DMS114 treated with DMSO at 0.1 percent for 48 hours (cell line): ENCODE data around the gene SRR.
"Not testable (repeated sequence)": the region's sequence is repeated elsewhere in the genome, so short reads cannot be mapped to it uniquely, and the experiment has no call there.

Source experiments
- DNase-seq: peaks from one replicate; lab custom pipeline; 2025; ENCODE audit not compliant: unreplicated experiment; lab: John Stamatoyannopoulos, UW

Gene SRR

GRCh38 chr17:2289878-2290478 is 13.8 kb upstream of the SRR start:
- no peak for DNase-seq

DNA sequence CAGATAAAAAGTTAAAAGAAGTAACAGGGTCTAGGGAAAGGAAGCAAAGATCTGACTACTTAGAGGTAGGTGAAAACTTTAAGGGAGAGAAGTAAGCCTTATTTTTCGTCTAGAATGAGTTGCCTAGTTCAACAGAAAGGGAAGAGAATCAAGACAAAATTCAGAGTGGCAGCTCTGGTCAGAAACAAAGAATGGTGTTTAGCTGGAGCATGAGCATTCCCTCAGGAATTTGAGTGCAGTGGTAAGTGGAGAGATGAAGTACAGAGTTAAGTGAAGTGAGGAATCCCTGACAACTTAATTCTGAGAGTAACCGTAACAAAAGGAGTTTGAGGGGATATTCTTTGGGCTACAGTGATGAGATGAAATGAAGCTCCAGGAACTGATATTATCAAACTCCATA is 11.7 kb upstream of the SRR start:
- DNase-seq = no peak

DNA sequence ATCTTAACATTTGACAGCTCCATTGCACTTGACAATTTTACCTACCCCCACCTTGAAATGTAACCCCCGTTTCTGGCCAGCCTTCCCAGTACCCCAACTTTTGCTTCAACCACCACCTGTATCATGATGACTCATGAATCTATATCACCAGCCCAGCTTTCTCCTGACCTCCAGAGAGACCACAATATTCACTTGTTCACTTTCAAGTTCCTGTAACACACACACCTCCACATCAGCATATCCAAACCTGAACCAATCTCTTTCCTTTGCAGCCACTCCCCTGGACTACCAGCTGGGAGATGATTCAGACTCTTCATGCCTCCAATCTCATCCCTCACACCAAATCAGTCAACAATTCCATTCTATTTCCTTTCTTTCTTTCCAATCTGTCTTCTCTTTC is 8.2 kb upstream of the SRR start:
- DNase-seq = no peak

- no peak for DNase-seq
Measured at GRCh38 chr17:2297023-2297422, 6.7 kb upstream of the SRR start.

- no peak for DNase-seq
Measured at GRCh38 chr17:2299136-2299535, 4.6 kb upstream of the SRR start.

DNA sequence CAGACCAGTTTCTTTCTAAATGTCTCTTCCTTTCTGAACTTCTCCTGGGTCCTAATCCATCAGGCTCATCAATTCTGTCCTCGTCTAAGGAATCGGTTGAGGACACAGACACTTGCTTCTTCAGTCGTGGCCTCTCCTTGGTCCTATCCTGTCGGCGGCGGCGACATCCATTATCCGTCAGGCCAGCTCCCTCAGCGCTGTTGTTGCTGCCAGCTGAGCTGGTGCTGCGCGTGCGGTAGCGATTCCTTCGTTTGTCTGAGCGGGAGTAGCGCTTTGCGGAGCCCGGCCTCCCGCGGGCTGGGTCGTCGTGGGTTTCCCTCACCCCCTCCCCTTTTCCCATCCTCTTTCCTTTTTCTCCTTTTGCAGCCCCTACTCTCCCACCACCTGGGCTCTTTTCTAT is 4.0 kb upstream of the SRR start:
- no peak for DNase-seq

DNA sequence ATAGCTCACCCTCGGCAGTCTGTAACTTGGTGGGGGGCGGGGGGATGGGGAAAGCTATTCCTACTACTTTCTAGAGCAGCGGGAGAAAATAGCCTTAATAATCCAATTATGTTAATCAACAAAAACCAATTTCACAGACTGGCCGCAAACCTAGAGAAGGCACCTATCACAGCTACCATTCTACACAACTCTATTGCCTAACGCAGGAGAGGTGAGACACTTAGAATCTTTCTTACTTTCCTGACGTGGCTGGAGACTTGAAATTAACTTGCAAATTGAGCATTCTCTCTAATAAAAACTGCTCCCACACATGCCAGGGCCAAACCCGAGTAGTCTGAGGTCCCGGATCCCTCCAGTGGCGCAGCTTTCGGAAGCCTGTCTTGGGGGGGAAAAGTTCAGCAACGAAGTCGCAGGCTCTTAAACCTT is 959 bp upstream of the SRR start:
- no peak for DNase-seq

GRCh38 chr17:2304931-2305330 is 1.2 kb downstream of the SRR start:
- DNase-seq = no peak

DNA sequence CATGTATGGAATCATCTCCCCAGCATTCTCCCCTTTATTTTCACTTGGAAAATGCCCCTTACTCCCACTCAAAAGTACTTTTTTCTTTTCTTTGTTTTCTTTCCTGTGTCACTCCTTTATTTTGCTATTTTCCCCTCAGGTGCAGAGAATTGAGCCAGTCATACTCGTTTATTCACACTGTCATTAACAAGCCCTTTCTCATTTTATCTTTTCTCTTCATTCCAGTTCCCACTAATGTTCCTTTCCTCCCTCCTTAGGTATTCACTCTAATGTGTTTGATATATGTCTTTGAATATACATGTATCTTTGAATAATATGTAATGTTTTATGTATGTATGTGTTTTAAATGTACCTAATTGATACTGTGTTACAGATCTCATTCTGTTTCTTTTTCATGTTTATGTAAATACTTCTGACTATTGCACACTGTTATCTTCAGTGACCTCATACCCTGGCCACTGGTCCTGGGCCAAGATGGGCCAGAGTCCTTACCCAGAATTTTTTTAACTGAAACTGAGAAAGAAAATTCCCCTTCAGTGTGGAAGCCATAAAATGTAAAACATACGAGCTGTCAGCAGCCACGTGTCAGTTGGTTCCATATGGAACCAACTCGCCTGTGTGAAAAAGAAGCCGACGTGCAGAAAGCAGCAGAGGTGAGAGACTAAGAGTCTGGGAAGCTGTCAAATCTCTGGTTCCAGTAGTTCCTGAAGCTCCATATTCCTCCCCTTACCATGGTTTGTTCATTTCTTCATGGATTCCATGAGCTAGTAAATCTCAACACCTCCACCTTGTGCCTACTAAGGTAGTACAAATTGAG is 5.8 kb downstream of the SRR start:
- DNase-seq = no peak

GRCh38 chr17:2312736-2313135 is 9.0 kb downstream of the SRR start:
- no peak for DNase-seq

DNA sequence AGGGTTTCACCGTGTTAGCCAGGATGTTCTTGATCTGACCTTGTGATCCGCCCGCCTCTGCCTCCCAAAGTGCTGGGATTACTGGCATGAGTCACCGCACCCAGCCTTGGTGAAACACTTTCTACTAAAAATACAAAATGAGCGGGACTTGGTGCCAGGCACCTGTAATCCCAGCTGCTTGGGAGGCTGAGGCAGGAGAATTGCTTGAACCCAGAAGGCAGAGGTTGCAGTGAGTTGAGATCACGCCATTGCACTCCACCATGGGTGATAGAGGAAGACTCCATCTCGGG is 13.1 kb downstream of the SRR start:
- not testable (repeated sequence) for DNase-seq

DNA sequence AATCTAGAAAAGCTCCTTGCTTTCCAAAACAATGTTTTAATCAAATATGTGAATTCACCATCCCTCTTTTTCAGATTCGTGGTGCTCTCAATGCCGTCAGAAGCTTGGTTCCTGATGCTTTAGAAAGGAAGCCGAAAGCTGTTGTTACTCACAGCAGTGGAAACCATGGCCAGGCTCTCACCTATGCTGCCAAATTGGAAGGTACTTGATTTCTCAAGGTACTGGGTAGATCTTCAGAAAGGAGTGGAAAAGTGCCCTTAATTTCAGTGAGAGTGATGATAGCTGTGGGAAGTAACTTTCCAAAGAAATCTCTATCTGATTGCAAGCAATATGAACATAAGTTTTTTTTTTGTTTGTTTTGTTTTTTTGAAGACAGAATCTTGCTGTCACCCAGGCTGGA is 14.0 kb downstream of the SRR start:
- no peak for DNase-seq

DNA sequence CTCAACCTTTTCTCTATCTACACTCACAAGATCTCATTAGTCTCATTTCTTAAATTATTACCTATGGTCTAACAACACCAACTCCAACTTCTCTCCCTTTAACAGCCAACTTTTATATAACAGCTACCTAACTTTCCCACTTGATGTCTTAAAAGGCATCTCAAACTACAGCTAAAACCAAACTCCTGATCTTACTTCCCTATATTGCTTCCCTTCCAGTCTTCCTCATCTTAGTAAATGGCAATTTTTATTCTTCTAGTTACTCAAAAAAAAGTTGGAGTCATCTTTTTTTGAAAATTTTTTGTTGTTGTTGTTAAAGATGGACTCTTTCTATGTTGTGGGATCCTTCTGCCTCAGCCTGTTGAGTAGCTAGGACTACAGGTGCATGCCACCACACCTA is 15.3 kb downstream of the SRR start:
- DNase-seq = no peak

- no peak for DNase-seq
Measured at GRCh38 chr17:2321399-2321798, 17.6 kb downstream of the SRR start.

DNA sequence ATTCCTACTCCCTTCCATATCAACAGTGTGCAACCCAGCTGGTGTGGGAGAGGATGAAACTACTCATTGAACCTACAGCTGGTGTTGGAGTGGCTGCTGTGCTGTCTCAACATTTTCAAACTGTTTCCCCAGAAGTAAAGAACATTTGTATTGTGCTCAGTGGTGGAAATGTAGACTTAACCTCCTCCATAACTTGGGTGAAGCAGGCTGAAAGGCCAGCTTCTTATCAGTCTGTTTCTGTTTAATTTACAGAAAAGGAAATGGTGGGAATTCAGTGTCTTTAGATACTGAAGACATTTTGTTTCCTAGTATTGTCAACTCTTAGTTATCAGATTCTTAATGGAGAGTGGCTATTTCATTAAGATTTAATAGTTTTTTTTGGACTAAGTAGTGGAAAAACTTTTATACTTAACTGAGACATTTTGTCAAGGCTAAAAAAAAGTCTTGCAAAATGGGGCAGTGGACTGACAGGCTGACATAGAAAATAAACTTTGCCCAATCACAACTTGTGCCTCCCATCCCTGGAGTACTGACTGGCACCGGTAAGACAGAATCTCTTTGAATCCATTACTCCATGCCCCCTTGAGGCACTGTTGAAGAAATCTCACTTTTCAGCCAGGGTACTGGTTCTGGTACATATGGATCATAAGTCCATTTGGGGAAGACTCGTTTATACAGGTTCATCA is 20.0 kb downstream of the SRR start:
- no peak for DNase-seq

DNA sequence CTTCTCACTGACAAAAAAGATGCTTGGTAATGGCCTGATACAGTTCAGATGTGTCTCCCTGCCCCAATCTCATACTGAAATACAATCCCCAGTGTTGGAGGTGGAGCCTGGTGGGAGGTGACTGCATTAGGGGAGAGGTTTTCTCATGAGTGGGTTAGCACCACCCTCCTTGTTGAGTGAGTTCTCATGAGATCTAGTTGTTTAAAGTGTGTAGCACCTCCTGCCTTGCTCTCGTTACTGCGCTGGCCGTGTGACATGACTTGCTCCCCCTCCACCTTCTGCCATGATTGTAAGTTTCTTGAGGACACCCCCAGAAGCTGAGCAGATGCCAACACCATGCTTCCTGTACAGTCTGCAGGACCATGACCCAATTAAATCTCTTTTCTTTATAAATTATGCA is 27.6 kb downstream of the SRR start:
- DNase-seq = no peak

DNA sequence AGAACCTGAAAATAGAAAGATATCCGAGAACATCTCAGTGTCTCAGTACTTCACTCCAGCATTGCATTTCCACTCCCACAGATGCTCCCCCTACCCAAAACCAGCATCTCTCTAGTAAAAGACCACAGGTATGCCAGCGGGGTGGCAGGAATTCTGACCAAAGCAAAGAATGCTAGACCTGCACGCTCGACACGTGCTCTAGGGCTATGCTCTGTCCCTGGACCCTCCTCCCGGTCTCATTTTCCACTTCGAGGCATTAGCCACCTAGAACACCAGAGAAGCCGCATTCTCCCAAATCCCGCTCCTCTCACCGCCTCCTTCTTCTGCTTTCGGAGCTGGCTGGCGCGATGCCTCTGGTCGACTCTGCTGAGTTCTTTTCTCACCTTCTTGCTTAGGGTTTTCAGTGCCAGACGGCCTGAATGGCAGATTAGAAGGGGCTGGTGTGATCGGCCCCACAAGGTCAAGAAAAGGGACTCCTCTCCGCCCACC is 32.0 kb downstream of the SRR start:
- no peak for DNase-seq

DNA sequence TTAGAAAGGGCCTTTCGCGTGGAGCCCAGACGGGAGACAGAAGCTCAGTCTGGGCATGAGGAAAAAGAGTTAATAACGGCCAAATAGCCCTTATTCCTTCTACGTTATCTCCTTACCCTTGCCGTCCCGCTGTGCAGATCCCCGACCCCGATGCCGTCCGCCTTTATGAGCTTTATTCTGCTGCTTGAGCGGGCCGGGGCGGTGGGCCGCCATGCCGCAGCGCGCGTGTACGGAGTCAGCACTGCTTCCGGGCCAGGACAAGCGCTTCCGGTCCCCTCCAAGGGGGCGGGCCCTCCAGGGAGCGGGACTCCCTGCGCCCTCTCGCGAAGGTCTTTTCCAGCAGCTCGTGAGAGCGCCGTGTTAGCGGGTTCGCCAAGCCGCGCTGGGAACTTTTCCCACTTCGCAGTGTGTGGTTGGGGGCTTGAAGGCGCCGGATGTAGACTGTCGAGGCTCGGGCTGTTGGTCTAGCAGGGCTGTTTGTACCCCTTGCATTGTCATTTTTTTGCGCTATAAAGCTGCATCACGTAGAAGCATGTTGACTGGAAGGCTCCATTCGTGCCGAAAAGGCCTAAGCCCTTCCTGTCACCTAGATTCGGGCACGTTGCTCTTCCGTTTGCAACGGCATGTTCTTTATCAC is 32.6 kb downstream of the SRR start, which contains the start of gene TSR1:
TSS of gene TSR1 (minus strand) at position 243 of the 637 bp plus-strand sequence. CDS start at position 213, 30 bp downstream.
- DNase-seq = peak; percentile 75

GRCh38 chr17:2336852-2337543 is 33.2 kb downstream of the SRR start, which contains the start of gene SGSM2:
TSS of gene SGSM2 (plus strand) at chr17:2337501. CDS start at chr17:2337689, 188 bp downstream.
- peak; percentile 38 for DNase-seq

GRCh38 chr17:2337544-2338314 is 34.0 kb downstream of the SRR start:
- DNase-seq = no peak
